Tibial nerve (tissue), 4 donors: Measurements from ENCODE around the gene INTS7. TPM values are rescaled to one million over a fixed set of nuclear protein-coding genes. Genes with fewer than 3 reads are reported as not detected.
A peak's percentile ranks its signal among the peaks of the same experiment; 100 is the strongest.

ENCODE experiments used
- DNase-seq, 2 donors: peaks; one replicate each; pipeline ENCODE4 v3.0.0-alpha.2; 2019; ENCODE audit warnings: low spot score in 2 of 2
- H3K27ac ChIP-seq, 4 donors: fragments of 200-600 bp; sonication (generic) in 3 of 4; one replicate each; pipeline ENCODE4 v1.5.1; 2017 to 2019; ENCODE audit warnings: mild to moderate bottlenecking in 1 of 4
- H3K27me3 ChIP-seq, 2 donors: fragments of 200-600 bp; sonication (generic) in 1 of 2; one replicate each; pipeline versions ENCODE4 v1.5.1 to v1.6.0; 2017 to 2019
- H3K36me3 ChIP-seq, 3 donors: fragments of 200-600 bp; sonication (generic); one replicate each; pipeline ENCODE4 v1.5.1; 2018 to 2019
- H3K4me1 ChIP-seq, 4 donors: fragments of 200-600 bp; sonication (generic) in 3 of 4; one replicate each; pipeline ENCODE4 v1.5.1; 2017 to 2019
- H3K4me3 ChIP-seq, 4 donors: fragments of 200-600 bp; sonication (generic) in 3 of 4; one replicate each; pipeline ENCODE4 v1.5.1; 2017 to 2019; ENCODE audit warnings: mild to moderate bottlenecking in 1 of 4, moderate library complexity in 1 of 4
- H3K9me3 ChIP-seq, 4 donors: fragments of 200-600 bp; sonication (generic) in 3 of 4; one replicate each; pipeline ENCODE4 v1.5.1; 2017 to 2019
- EP300 ChIP-seq, 2 donors: sonication (generic); formaldehyde crosslinking; IDR thresholded peaks; one replicate each; pipeline ENCODE4 v1.6.1; 2017; ENCODE audit warnings: antibody characterized with exemption in 2 of 2, mild to moderate bottlenecking in 1 of 2
- POLR2A ChIP-seq, 2 donors: fragments of 450-650 bp; IDR thresholded peaks; one replicate each; pipeline ENCODE4 v1.6.1; 2017; ENCODE audit warnings: antibody characterized with exemption in 2 of 2, mild to moderate bottlenecking in 2 of 2, moderate library complexity in 2 of 2
- WGBS, 2 donors: methylation state at CpG; one replicate each; pipeline ENCODE4 v1.1.5; 2018; 5-methylcytosine and 5-hydroxymethylcytosine counted together
- total RNA-seq, 4 donors: library from RNA; depleted of rRNA; stranded (reverse); fragments of >200 nt; gene quantifications; one replicate each; pipeline ENCODE4 v1.1.0, GENCODE V29; 2016
- TF ChIP-seq, protein P1 (sequence below), 5 experiments: fragments of 200-600 bp in 3 of 5; fragments of 450-650 bp in 2 of 5; sonication (generic) in 3 of 5; IDR thresholded peaks; one replicate each; pipeline ENCODE4 v1.5.1; 2016 to 2019; ENCODE audit warnings: antibody characterized with exemption in 5 of 5, mild to moderate bottlenecking in 3 of 5, moderate library complexity in 2 of 5

The INTS7 gene
- total RNA-seq, 4 donors from 2014 or later: 7.9 to 18.6 (median 9.6) TPM

DNA sequence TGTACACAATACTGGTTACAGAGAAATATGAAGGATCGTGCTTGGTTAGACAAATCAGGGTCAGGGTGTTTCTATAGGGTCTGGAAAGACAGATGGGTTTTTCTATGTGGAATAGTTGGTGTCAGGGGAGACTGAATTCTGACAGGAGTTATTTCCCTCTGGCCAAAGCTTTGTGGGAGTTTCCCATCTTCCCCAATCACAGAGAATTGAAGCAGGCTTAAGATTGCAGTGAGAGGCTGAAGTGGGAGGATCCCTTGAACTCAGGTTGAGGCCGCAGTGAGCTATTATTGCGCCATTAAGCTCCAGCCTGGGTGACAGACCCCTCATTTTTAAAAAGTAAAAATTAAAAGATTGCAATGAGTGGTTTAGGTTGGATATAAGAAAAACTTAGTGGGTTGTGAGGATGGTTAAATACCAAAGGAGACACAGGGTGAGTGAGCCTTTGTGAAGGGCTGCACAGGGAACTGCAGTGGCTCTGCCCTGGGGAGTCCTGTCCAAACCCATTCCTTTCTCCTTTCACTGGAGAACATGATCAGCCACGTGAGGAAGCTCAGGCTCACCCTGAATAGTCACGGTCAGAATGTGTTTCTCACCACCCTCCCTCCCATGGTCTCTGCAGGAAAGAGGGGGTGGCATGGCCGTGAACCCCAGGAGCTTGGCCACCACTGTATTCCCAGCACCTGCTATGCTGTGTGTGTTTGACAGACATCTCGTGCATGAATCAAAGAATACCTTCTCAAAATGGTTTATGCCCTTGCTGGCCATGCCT is 101.2 kb downstream of the INTS7 start:
- H3K27ac ChIP-seq: no peak overlapping the region
- H3K9me3 ChIP-seq: no peaks in the 10 kb centered on the region
- TF ChIP-seq POLR2A (IDR thresholded peaks at IDR 0.05) (no peak), EP300 (IDR thresholded peaks at IDR 0.05) (no peak)
- TF ChIP-seq, protein P1, sequence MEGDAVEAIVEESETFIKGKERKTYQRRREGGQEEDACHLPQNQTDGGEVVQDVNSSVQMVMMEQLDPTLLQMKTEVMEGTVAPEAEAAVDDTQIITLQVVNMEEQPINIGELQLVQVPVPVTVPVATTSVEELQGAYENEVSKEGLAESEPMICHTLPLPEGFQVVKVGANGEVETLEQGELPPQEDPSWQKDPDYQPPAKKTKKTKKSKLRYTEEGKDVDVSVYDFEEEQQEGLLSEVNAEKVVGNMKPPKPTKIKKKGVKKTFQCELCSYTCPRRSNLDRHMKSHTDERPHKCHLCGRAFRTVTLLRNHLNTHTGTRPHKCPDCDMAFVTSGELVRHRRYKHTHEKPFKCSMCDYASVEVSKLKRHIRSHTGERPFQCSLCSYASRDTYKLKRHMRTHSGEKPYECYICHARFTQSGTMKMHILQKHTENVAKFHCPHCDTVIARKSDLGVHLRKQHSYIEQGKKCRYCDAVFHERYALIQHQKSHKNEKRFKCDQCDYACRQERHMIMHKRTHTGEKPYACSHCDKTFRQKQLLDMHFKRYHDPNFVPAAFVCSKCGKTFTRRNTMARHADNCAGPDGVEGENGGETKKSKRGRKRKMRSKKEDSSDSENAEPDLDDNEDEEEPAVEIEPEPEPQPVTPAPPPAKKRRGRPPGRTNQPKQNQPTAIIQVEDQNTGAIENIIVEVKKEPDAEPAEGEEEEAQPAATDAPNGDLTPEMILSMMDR (IDR thresholded peaks at IDR 0.05): no peak
- peaks cover 0 to 21% (median 2%) of the 10 kb centered on the region in 4 donors for H3K4me1 ChIP-seq
- H3K4me3 ChIP-seq: no peak overlapping the region
- no peaks in the 10 kb centered on the region for H3K36me3 ChIP-seq
- no peaks in the 10 kb centered on the region for H3K27me3 ChIP-seq
- DNase-seq: no peak
- 69 to 73% methylated on average over 7 of the region's 7 CpGs for WGBS, 2 donors

DNA sequence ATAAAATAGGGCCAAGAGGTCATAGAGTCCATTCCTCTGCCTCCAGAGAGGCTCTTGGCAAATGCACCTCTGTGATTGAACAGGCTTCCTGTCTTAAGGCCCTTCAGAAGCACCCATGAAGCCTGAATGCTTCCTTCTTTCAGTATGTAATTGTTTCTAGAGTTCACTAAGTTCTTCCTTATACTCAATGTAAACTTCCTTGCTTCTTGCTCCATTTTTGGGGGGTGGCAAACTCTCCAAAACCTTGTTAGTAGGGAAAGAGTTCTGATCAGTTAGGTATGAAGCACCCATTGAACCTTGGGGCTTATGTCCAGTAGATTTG is 102.5 kb downstream of the INTS7 start:
- DNase-seq: no peak
- no peak overlapping the region for H3K4me3 ChIP-seq
- TF ChIP-seq POLR2A (IDR thresholded peaks at IDR 0.05) (no peak), EP300 (IDR thresholded peaks at IDR 0.05) (no peak)
- TF ChIP-seq, protein P1 (IDR thresholded peaks at IDR 0.05): no peak
- H3K36me3 ChIP-seq: no peaks in the 10 kb centered on the region
- H3K27me3 ChIP-seq: no peaks in the 10 kb centered on the region
- peaks cover 0 to 21% (median 9%) of the 10 kb centered on the region in 4 donors for H3K4me1 ChIP-seq
- H3K27ac ChIP-seq: no peak overlapping the region
- H3K9me3 ChIP-seq: no peaks in the 10 kb centered on the region

DNA sequence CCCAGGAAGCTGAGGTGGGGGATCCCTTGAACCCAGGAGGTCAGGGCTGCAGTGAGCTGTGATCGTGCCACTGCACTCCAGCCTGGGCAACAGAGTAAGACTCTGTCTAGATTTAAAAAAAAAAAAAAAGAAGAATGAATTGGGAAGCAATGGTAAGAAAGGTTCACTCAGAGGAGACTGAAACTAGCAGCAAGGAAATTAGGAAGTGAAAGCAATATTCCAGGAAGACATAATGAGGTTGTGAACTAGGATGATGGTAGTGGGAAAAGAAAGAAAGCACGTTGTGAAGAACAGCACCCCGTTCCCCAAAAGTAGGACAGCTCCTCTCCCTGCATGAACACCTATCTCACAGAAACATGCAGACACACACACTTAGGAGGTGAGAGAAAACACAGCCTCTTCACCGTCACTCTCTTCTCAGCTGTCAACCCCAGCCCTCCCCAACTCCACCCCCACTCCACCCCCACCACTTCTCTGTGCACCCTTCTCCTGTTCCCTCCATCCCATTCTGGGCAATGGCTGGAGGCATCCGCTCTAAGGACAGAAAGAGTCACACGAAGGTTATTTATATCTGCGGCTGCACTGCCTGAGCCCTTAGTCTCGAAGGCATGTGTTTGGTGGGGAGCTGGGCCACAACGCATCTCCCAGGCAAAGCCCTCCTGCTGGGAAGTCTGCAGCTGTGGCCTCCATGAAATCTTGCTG is 103.0 kb downstream of the INTS7 start:
- Histone ChIP-seq H3K9me3 (no peaks in the 10 kb centered on the region), H3K36me3 (no peaks in the 10 kb centered on the region), H3K4me3 (no peak overlapping the region), H3K27me3 (no peaks in the 10 kb centered on the region), H3K27ac (no peak overlapping the region), H3K4me1 (peaks cover 0 to 22% (median 9%) of the 10 kb centered on the region in 4 donors)
- DNase-seq: no peak
- no peak for TF ChIP-seq EP300 (IDR thresholded peaks at IDR 0.05)
- no peak for TF ChIP-seq POLR2A (IDR thresholded peaks at IDR 0.05)
- TF ChIP-seq, protein P1 (IDR thresholded peaks at IDR 0.05): no peak
- WGBS, 2 donors: 60 to 65% methylated on average over 9 of the region's 9 CpGs

DNA sequence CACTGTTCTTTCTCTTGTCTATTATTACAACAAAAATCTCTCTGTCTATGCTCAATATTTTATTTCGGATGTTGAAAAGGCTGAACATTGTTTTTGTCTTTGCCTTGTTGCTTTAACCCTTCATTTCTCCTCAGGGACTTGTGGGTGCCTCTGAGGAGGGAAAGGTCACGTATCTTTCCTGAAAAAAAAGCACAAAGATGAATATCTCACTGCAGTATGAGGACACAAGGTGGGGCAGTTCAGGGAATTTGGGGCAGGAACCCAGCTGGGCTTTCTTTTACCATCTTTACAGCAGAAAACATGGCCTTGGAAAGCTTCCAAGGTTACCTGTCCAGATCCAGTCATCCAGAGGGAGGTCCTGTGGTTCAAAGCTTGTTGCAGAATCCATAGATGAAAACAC is 105.7 kb downstream of the INTS7 start:
- no peak overlapping the region for H3K4me3 ChIP-seq
- no peaks in the 10 kb centered on the region for H3K9me3 ChIP-seq
- no peaks in the 10 kb centered on the region for H3K27me3 ChIP-seq
- 60 to 65% methylated on average over 2 of the region's 2 CpGs for WGBS, 2 donors
- DNase-seq: no peak
- peaks cover 0 to 22% (median 9%) of the 10 kb centered on the region in 4 donors for H3K4me1 ChIP-seq
- no peaks in the 10 kb centered on the region for H3K36me3 ChIP-seq
- H3K27ac ChIP-seq: no peak overlapping the region
- TF ChIP-seq POLR2A (IDR thresholded peaks at IDR 0.05): no peak
- TF ChIP-seq EP300 (IDR thresholded peaks at IDR 0.05): no peak
- TF ChIP-seq, protein P1 (IDR thresholded peaks at IDR 0.05): no peak

DNA sequence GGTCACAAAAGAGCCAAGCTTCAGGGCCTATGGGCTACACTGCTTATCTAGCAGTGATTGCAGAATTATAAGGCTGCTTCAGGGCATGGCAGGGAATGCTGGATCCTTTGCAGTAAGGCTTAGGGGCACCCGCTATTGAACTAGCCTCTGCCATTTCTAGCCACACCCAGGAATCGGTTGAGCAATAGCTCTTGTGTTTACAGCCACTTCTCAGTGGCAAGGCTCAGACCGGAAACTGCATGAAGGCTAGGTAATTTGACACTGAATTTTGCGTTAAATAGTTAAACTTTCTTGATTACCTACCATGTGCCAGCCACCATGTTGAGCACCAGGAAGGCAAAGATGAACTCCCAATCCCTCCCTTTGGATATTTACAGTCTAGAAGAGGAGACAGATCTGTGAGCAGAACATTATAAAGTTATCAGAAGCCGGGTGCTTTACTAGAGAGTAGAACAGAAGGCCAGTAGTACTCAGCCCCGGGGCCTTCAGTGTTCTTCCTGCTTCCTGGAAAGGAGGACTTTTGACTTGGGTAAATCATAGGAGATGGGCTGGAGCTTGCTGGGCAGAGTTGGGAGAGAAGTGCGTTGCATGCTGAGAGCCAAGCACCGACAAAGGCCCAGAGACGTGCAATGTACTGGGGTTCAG is 106.2 kb downstream of the INTS7 start:
- no peaks in the 10 kb centered on the region for H3K27me3 ChIP-seq
- H3K36me3 ChIP-seq: no peaks in the 10 kb centered on the region
- peaks cover 0 to 22% (median 9%) of the 10 kb centered on the region in 4 donors for H3K4me1 ChIP-seq
- H3K9me3 ChIP-seq: no peaks in the 10 kb centered on the region
- no peak overlapping the region for H3K27ac ChIP-seq
- DNase-seq: peak in 1 of 2 donors; percentile 55
- WGBS, 2 donors: 62 to 66% methylated on average over 9 of the region's 9 CpGs
- peak in 1 of 2 donors; percentile 23 for TF ChIP-seq EP300 (IDR thresholded peaks at IDR 0.05)
- no peak for TF ChIP-seq POLR2A (IDR thresholded peaks at IDR 0.05)
- no peak overlapping the region for H3K4me3 ChIP-seq
